GM19099 (cell line): ENCODE results near the gene KRT40.

Experiments
- POLR2A ChIP-seq: IDR thresholded peaks from 3 replicates; pipeline ENCODE4 v1.6.1; 2011; ENCODE audit warnings: low read depth; ENCODE audit not compliant: insufficient read length; ENCODE audit errors: extremely low read depth

The KRT40 gene

GRCh38 chr17:40984226-40984625 is at the start of gene KRT40:
Gene KRT40, minus strand, starts transcription at chr17:40984326. Its CDS starts 53 bp downstream, at chr17:40984273.
- no peak for TF ChIP-seq POLR2A

GRCh38 chr17:41029633-41030245 is 45.6 kb upstream of the KRT40 start, which contains the start of gene KRTAP1-4:
Gene KRTAP1-4, minus strand, starts transcription at chr17:41030195. Its CDS starts 117 bp downstream, at chr17:41030078.
- TF ChIP-seq POLR2A: no peak

- TF ChIP-seq POLR2A: no peak
Observed at GRCh38 chr17:41026715-41027471, 42.8 kb upstream of the KRT40 start, which contains the start of gene KRTAP1-5. Gene KRTAP1-5, minus strand, starts transcription at chr17:41027208. Its CDS starts 53 bp downstream, at chr17:41027155.

- no peak for TF ChIP-seq POLR2A
Observed at GRCh38 chr17:41024697-41025096, 40.6 kb upstream of the KRT40 start.

- TF ChIP-seq POLR2A: no peak
Observed at GRCh38 chr17:41020336-41020735, 36.2 kb upstream of the KRT40 start.

DNA sequence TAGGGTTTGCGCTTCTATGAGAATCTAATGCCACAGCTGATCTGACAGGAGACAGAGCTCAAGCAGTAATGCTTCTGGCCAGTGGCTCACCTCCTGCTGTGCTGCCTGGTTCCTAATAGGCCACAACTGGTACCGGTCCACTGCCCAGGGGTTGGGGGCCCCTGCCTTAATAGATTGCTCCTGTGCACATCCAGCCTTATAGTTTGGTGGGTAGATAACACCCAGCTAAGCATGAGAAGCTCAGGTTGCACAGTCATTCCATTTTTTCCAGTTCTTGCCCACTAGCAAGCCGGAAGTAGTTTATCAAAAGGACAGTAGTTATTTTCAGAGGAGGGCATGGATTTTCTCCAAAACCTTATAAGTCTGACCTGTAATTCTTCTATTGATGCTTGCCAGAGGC is 35.3 kb upstream of the KRT40 start:
- no peak for TF ChIP-seq POLR2A

- TF ChIP-seq POLR2A: no peak
Observed at GRCh38 chr17:41018541-41018940, 34.4 kb upstream of the KRT40 start.

DNA sequence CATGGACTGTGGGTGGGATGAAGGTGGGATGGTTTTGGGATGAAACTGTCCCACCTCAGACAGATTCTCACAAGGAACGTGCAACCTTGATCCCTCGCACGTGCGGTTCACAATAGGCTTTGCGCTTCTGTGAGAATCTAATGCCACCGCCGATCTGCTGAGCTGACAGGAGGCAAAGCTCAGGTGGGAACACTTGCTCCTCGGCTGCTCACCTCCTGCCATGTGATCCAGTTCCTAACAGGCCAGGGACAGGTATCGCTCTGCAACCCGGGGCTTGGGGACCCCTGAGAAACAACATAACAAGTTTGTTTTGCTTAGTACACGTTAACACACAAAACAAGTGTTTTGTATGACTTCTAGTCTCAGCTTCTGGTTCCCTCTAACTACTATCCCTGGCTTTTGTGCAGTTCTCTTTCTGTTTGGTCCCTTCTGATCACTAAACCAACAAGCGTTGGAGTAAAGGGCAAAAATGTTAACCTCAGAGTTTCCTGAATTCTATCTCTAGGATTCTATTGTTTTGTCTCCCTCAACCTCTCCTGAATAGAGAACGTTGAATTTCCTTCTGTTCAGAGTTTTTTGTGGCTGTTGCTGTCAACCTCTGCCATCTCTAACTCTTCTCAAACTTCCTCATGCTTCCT is 32.6 kb upstream of the KRT40 start:
- no peak for TF ChIP-seq POLR2A

DNA sequence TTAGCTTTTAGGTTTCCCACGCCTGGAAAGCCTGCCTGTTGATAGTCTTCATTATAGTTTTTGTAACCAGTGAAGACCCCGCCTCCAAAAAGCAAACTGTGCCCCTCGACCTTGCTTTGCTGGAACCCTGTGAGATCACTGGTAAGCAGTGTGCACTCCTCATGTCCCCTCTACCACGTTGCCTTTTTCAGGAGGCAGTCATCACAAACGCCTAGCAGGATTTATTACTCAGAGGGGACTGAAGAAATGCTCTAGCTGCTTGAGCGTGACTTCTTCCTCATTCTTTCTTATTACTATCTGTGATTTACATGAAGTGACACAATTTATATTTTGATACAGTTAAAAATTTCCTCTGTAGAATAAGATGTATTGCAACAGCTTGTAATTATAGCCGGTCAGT is 31.3 kb upstream of the KRT40 start:
- no peak for TF ChIP-seq POLR2A

- TF ChIP-seq POLR2A: no peak
Observed at GRCh38 chr17:41013606-41014005, 29.5 kb upstream of the KRT40 start.

- TF ChIP-seq POLR2A: no peak
Observed at GRCh38 chr17:41013181-41013580, 29.1 kb upstream of the KRT40 start.

DNA sequence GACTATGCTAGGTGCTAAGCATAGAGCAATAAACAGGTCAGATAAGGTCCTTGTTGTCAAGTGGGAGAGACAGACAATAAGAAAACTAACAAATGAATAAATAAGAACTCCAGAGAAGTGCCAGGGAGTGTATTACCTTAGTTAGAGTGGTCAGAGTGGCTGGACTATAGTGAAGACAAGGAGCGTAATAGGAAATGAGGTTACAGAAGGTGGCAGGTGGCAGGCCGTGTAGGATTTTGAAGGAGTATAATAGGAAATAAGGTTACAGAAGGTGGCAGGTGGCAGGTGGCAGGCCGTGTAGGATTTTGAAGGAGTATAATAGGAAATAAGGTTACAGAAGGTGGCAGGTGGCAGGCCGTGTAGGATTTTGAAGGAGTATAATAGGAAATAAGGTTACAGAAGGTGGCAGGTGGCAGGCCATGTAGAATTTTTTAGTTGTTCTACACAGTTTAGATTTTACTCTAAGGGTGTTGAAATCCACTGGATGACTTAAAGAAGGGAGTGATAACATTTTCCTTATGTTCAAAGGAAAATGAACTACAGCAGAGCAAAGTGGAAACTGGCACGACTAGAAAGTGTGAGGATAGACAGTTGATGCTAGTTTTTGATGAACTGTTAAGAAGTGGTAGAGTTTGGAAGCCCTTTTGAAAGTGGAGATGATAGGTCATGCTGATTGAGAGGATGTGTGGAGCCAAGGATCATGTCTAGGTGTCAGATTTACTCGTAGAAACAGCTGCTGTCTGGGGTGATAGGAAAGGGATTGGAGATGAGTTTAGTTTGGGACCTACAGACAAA is 28.4 kb upstream of the KRT40 start:
- no peak for TF ChIP-seq POLR2A

GRCh38 chr17:41010441-41010840 is 26.3 kb upstream of the KRT40 start:
- no peak for TF ChIP-seq POLR2A

- no peak for TF ChIP-seq POLR2A
Observed at GRCh38 chr17:41009936-41010335, 25.8 kb upstream of the KRT40 start.

GRCh38 chr17:41009301-41009760 is 25.2 kb upstream of the KRT40 start:
- TF ChIP-seq POLR2A: no peak
